GM18505 (cell line): ENCODE results near the gene GRIK2.
A peak's percentile ranks its signal among the peaks of the same experiment; 100 is the strongest.

Experiments used
- ATAC-seq: cut with Tn5 transposase; IDR thresholded peaks from one replicate; pipeline ENCODE4 v1.9.1; 2021; ENCODE audit not compliant: unreplicated experiment
- POLR2A ChIP-seq: IDR thresholded peaks from 4 replicates; pipeline ENCODE4 v1.6.1; 2011; ENCODE audit warnings: borderline replicate concordance; ENCODE audit not compliant: insufficient read depth, insufficient read length; ENCODE audit errors: extremely low read depth

The GRIK2 gene

DNA sequence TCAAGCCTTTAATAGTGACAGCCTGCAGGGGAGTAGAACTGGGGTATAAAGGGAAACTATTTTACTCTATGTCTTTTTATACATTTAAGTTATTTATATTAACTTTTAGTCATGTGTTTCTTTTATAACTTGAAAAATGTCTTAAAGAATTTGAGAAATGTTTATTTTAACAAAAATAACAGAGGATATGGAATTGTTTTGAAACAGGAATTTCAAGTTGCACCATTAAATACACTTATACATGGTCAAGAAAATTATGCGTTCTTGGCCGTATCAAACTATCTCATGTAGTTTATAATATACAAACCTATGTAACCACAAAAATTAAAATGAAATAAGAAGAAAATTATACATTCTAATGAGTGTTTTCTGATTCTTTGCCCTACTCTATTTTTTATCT, 282.7 kb downstream of the GRIK2 start:
- TF ChIP-seq POLR2A, result no peak
- no peak for ATAC-seq

GRCh38 chr6:101682937-101683336, 289.4 kb downstream of the GRIK2 start:
- TF ChIP-seq POLR2A, result no peak
- ATAC-seq, result no peak

DNA sequence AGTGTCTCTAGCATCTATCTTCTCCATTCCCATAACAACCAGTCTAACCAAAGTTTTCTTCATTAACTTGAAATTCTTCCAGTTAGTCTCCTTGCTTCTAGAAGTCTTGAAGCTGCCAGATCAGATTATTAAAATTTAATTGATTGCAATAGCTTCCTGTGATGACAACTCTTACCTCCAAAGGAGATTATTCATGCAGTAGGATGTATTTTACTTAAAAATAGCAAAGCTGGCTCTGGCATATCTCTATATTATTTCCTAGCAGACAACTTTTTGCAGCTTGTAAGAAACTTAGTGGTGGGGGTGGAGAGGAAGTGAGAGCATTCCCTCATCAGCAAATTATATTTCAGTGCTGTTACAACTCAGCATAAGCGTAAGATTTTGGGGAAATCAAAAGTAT, 290.4 kb downstream of the GRIK2 start:
- no peak for ATAC-seq
- TF ChIP-seq POLR2A, result no peak

GRCh38 chr6:101686653-101687052, 293.1 kb downstream of the GRIK2 start:
- no peak for ATAC-seq
- TF ChIP-seq POLR2A, result no peak

DNA sequence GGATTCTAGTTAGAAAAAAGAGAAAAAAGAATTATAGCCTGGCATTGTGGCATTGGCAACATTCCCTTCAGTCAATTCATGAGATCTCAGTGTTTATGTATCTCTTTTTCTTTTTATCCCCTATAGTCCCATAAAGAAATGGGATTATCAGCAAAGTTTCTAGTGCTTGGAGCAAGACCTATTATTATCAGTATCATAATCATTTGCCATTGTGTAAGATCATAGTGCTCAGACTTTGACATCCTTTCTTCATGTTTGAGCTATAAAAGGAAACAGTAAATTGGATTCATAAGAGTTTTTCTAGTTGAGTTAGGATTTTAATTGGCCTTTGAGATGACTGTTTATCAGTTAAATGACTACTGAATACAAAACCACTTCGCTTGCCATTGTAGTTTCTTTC, 295.6 kb downstream of the GRIK2 start:
- TF ChIP-seq POLR2A, result no peak
- no peak for ATAC-seq

DNA sequence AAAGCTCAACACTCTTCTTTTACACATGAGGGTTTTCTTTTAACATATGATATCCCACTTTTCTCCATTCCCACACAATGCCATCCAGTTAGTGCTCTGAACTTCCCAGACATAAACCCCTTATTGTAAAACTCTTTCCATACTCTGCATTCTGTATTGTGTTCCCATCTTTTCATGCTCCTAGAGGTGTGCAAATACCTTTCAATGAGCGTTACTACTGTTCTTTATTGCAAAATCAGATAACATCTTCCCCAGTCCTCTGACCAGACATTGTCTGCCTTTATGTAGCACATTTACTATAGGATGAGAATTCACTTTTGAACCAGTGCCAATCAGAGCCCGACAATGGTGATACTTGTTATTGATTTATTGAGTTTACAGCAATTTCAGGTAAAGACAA, 296.2 kb downstream of the GRIK2 start:
- TF ChIP-seq POLR2A, result no peak
- no peak for ATAC-seq

DNA sequence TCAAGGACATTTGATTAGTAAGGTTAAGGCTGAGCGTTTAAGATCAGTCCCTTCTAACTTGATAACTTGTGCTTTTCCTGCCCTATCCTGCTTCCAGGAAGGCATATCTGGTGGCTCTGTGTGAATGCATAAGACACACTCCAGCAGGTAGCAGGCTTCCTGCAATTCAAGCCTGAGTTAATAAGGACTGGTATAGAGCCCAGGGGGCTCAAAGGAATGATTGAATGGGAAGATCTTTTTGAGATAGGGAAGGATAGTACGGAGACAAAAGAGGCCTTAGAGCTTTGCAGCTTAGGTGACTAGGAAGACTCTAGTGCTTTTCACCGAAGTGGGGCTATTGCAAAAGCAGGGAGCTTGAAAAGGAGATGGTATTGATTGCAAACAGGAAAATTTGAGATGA, 307.1 kb downstream of the GRIK2 start:
- no peak for TF ChIP-seq POLR2A

DNA sequence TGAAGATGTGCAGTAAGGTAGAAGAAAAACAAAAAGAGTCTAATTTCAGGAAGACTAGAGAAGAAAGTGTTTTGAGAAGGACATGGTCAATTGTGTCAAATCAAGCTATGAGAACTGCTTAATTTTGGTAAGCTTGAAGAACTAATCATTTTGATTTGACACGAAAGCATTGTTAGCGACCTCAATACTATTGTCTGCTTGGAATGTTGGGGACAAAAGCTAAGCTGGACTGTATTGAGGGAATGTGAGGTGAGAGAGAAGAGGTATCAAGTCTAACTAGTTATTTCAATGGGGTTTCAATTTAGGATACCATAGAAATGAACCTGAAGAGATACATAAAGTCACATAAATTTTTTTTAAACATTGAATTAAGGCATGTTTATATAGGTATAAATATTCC, 309.8 kb downstream of the GRIK2 start:
- no peak for TF ChIP-seq POLR2A
- no peak for ATAC-seq

More for the DNA sequence above, 307.1 kb downstream of the GRIK2 start:
- ATAC-seq, result no peak

GRCh38 chr6:101705866-101706265, 312.4 kb downstream of the GRIK2 start:
- no peak for TF ChIP-seq POLR2A
- no peak for ATAC-seq

GRCh38 chr6:101706576-101706975, 313.1 kb downstream of the GRIK2 start:
- ATAC-seq, result no peak
- TF ChIP-seq POLR2A, result no peak

DNA sequence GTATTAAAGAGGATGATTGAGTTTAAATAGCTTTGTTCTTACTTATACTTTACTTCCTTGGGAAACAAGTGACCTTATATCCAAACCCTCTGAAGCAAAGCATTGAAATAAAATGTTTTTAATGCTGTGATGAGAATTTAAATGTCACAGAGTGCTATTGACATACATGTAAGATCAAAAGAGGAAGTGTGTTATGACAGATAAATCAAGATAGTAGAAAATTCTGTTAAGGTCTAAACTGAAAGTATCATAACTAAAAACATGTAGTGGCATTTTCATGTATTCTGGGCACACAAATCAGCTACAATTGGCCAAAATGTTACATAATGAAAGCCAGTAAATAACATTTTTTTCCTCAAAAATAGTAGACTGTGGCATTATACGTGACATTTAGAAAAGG, 318.0 kb downstream of the GRIK2 start:
- TF ChIP-seq POLR2A, result no peak
- peak; percentile 79 for ATAC-seq

- TF ChIP-seq POLR2A, result no peak
- ATAC-seq, result no peak
These were observed 322.9 kb downstream of the GRIK2 start for GRCh38 chr6:101716387-101716786.

DNA sequence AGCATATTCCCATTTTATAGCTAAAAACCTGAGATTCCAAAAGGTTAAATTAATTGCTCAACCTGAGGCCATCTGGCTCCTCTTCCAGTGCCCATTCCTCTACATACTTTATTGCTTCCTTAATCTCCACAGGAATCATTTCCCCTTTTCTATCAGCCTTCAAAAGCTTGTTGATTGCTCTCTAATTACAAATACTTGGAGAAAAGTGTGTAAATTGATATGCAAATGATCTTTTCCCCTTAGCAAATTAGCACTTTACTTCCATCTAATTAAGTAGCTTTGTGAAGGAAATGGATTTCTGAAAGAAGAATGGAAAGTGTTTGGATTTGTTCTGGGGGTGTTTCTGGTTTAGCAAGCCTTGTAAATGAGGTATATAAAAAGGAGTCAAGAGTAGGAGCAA, 323.3 kb downstream of the GRIK2 start:
- no peak for ATAC-seq

DNA sequence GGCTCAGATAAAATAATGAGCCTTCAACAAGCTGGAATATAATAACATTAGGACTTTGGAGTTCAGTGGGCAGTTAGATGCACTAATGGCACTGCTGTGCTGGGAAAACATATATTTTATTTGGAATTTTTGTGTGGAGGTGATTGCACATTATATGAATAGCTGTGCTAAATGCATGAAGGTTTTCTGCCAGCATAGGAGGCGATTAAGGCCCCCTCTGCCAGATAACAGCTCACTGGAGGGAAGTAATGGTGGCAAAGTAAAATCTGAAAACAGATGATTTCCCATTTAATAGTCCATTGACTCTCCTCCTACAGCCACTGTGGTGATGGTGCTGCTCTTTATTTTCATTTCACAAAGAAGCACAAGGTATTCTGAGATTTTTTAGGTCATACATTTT, 326.0 kb downstream of the GRIK2 start:
- no peak for ATAC-seq
- no peak for TF ChIP-seq POLR2A

More for the DNA sequence above, 323.3 kb downstream of the GRIK2 start:
- no peak for TF ChIP-seq POLR2A

GRCh38 chr6:101722471-101722870, 329.0 kb downstream of the GRIK2 start:
- no peak for ATAC-seq
- no peak for TF ChIP-seq POLR2A
